Mesothelial cell of epicardium (in vitro differentiated cells): ENCODE data around the gene ABCA10. TPM values are rescaled to one million over a fixed set of nuclear protein-coding genes. Genes with fewer than 3 reads are reported as not detected.

Source experiments
- DNase-seq, 2 experiments: peaks; one replicate each; pipeline ENCODE4 v3.0.0; 2021; ENCODE audit warnings: low spot score in 2 of 2; ENCODE audit not compliant: unreplicated experiment in 2 of 2
- H3K27ac Mint-ChIP-seq: 2 replicates; pipeline ENCODE4 v1.8.0; 2021; ENCODE audit warnings: mixed read lengths
- H3K27me3 Mint-ChIP-seq: 2 replicates; pipeline ENCODE4 v1.8.0; 2021; ENCODE audit warnings: low read depth, mixed read lengths
- H3K36me3 Mint-ChIP-seq: 2 replicates; pipeline ENCODE4 v1.8.0; 2021; ENCODE audit warnings: mixed read lengths
- H3K4me1 Mint-ChIP-seq: 2 replicates; pipeline ENCODE4 v1.8.0; 2021; ENCODE audit warnings: mixed read lengths
- H3K4me3 Mint-ChIP-seq: 2 replicates; pipeline ENCODE4 v1.8.0; 2021; ENCODE audit warnings: mild to moderate bottlenecking, moderate library complexity, mixed read lengths
- H3K9me3 Mint-ChIP-seq: 2 replicates; pipeline ENCODE4 v1.8.0; 2021; ENCODE audit warnings: mixed read lengths
- total RNA-seq: library from RNA; stranded (reverse); gene quantifications from 3 replicates; pipeline ENCODE4 v1.2.1, GENCODE V29; 2021
- TF ChIP-seq, protein P1 (sequence below): fragments of 200-600 bp; sonication (generic); IDR thresholded peaks from one replicate; pipeline ENCODE4 v1.5.0; 2021; ENCODE audit warnings: antibody characterized with exemption; ENCODE audit not compliant: unreplicated experiment

ABCA10 gene
- total RNA-seq, 1 donor from 2014 or later = 0.74 TPM

DNA sequence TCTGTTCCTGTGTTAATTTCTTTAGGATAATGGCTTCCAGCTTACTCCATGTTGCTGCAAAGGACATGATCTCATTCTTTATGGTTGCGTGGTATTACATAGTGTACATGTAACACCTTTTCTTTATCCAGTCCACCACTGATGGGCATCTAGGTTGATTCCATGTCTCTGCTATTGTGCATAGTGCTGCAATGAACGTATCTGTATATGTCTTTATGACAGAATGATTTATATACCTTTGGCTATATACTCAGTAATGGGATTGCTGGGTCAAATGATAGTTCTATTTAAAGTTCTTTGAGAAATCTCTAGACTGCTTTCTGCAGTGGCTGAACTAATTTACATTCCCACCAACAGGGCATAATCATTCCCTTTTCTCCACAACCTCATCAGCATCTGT, 39.8 kb downstream of the ABCA10 start:
- H3K4me3 Mint-ChIP-seq = no peak overlapping the region
- no peak overlapping the region for H3K27ac Mint-ChIP-seq
- H3K4me1 Mint-ChIP-seq = peaks cover 14% of the 10 kb centered on the region
- H3K9me3 Mint-ChIP-seq = no peaks in the 10 kb centered on the region
- H3K27me3 Mint-ChIP-seq = no peaks in the 10 kb centered on the region
- no peak for DNase-seq
- H3K36me3 Mint-ChIP-seq = no peaks in the 10 kb centered on the region
- TF ChIP-seq, protein P1, sequence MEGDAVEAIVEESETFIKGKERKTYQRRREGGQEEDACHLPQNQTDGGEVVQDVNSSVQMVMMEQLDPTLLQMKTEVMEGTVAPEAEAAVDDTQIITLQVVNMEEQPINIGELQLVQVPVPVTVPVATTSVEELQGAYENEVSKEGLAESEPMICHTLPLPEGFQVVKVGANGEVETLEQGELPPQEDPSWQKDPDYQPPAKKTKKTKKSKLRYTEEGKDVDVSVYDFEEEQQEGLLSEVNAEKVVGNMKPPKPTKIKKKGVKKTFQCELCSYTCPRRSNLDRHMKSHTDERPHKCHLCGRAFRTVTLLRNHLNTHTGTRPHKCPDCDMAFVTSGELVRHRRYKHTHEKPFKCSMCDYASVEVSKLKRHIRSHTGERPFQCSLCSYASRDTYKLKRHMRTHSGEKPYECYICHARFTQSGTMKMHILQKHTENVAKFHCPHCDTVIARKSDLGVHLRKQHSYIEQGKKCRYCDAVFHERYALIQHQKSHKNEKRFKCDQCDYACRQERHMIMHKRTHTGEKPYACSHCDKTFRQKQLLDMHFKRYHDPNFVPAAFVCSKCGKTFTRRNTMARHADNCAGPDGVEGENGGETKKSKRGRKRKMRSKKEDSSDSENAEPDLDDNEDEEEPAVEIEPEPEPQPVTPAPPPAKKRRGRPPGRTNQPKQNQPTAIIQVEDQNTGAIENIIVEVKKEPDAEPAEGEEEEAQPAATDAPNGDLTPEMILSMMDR = no peak

DNA sequence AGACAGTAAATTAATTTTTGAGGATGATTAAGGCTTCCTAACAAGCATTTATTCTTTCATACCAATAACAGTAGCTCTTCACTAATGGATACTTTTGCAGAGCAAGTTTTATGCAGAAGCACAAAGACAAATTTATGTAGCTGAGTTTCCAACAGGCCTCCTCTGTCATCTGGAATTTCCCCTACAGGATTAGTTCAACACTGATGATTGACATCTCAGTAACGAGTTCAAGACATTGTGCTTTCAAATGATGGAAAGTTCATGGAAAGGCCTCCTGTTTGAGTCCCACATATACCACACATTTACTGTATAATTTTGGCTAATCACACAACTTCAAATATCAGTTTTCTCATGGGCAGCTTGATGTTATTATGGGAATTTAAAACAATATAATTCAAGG, 40.6 kb downstream of the ABCA10 start:
- no peaks in the 10 kb centered on the region for H3K9me3 Mint-ChIP-seq
- H3K36me3 Mint-ChIP-seq = no peaks in the 10 kb centered on the region

DNA sequence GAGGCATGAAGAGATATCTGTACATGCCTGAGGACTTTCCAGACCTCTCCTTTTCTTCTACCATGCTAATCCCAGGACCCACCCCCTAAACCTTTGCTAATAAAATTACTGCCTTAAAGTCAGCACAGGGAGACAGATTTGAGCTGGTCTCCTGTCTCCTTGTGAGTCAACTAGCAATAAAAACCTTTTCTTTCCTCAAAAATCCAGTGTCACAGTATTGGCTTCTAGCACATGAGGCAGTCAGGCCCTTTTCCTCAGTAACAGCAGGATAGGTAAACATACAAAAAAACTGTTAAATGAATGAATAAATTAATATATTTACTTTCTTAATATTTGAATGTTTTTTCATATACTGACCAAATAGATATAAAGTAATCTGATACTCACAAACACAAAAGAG, 41.3 kb downstream of the ABCA10 start:
- H3K4me3 Mint-ChIP-seq = no peak overlapping the region
- H3K27ac Mint-ChIP-seq = peak overlapping the region; percentile 47
- no peak for DNase-seq
- H3K4me1 Mint-ChIP-seq = peaks cover 14% of the 10 kb centered on the region
- H3K36me3 Mint-ChIP-seq = no peaks in the 10 kb centered on the region
- H3K27me3 Mint-ChIP-seq = no peaks in the 10 kb centered on the region
- TF ChIP-seq, protein P1 = no peak
- no peaks in the 10 kb centered on the region for H3K9me3 Mint-ChIP-seq

More for the DNA sequence above, 40.6 kb downstream of the ABCA10 start:
- H3K4me3 Mint-ChIP-seq = no peak overlapping the region
- TF ChIP-seq, protein P1 = no peak
- DNase-seq = no peak
- no peaks in the 10 kb centered on the region for H3K27me3 Mint-ChIP-seq
- no peak overlapping the region for H3K27ac Mint-ChIP-seq
- peaks cover 14% of the 10 kb centered on the region for H3K4me1 Mint-ChIP-seq

DNA sequence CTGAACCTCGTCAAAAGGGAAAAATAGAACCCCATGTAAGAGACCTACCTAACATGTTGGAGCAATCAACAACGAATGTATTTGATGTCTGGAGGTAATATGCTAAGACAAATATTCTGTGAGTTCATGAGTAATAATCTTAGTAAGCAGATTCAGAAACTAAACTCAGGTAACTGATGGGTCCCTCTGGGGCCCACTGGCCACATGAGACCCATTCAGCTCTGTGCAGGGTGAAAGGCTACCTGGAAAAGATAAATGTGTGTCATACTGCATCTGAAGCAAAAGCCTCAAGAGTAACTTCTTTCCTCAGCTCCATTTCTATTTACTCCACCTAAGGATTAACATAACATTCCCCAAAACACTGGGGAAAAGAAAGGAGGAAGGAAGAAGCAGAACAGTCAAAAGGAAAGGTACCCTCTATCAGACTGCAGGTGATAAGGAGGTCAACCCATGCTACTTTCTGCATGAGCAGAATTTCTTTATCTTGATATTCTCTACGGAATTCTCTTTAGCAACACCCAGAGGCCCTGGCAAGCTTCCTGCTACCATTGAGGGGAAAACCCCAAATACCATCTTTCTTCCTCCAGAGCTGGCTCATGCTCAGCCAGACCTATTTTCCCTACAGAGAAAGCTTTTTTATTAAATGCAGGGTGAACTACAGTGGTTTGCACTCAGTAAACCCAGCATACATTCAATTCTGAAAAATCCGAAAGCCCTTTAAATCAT, 49.2 kb downstream of the ABCA10 start:
- no peaks in the 10 kb centered on the region for H3K27me3 Mint-ChIP-seq
- no peaks in the 10 kb centered on the region for H3K4me1 Mint-ChIP-seq
- no peaks in the 10 kb centered on the region for H3K9me3 Mint-ChIP-seq
- no peak for DNase-seq
- H3K4me3 Mint-ChIP-seq = no peak overlapping the region
- no peaks in the 10 kb centered on the region for H3K36me3 Mint-ChIP-seq
- no peak overlapping the region for H3K27ac Mint-ChIP-seq
- TF ChIP-seq, protein P1 = no peak

DNA sequence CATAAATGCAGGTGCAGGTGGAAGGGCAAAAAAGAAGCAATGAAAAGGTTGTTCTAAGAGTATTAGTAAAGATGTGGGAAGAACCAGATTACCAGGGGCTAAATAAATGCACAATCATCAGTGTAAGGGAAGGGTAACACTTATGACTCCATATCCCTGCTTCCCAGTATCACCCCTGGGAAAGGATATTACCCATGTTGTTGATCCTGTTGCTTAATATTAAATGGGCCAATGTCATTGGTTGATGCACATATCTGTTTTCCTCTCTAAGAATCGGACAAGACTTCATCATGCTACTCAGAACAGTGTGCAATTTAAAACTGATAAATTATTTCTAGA, 52.2 kb downstream of the ABCA10 start:
- Mint-ChIP-seq H3K4me3 (no peak overlapping the region), H3K9me3 (no peaks in the 10 kb centered on the region), H3K36me3 (no peaks in the 10 kb centered on the region), H3K4me1 (no peaks in the 10 kb centered on the region), H3K27ac (no peak overlapping the region), H3K27me3 (peaks cover 3% of the 10 kb centered on the region)
- DNase-seq = no peak
- TF ChIP-seq, protein P1 = no peak
